Panc1 (cell line): ENCODE results near the gene SPDEF. TPM values are rescaled to one million over a fixed set of nuclear protein-coding genes. Genes with fewer than 3 reads are reported as not detected.

Source experiments
- ATAC-seq: fragments of 200-7000 bp; cut with Tn5 transposase; 2 replicates; pipeline ENCODE4 v1.9.1; 2020; ENCODE audit warnings: mild to moderate bottlenecking, moderate library complexity
- BruUV-seq: library from RNA; stranded (reverse); fragments of 400-500 nt; replicated peaks from 2 replicates; lab custom pipeline; 2021; lab: Mats Ljungman, UMichigan
- CTCF ChIA-PET: fragments of 300-600 bp; sonication (Branson Sonifier 250); formaldehyde crosslinking; loops from one replicate; lab custom pipeline; 2022; ENCODE audit warnings: antibody characterized with exemption; lab: Charles Lee
- POLR2A ChIA-PET: fragments of 300-600 bp; sonication (Branson Sonifier 250); formaldehyde crosslinking; loops from one replicate; lab custom pipeline; 2022; ENCODE audit warnings: antibody characterized with exemption; lab: Charles Lee
- DNase-seq: peaks from one replicate; pipeline ENCODE4 v3.0.0-alpha.2; 2010; ENCODE audit warnings: low read depth, low spot score
- H3K27ac ChIP-seq: 2 replicates; pipeline ENCODE4 v1.5.1; 2011; ENCODE audit warnings: mild to moderate bottlenecking, low read length, inconsistent platforms
- H3K27me3 ChIP-seq: fragments of 200-500 bp; sonication (Bioruptor generic); 2 replicates; pipeline ENCODE4 v1.6.0; 2014; ENCODE audit warnings: low read length, inconsistent platforms; ENCODE audit not compliant: control insufficient read depth, insufficient read depth
- H3K36me3 ChIP-seq: fragments of 200-500 bp; sonication (Bioruptor generic); 2 replicates; pipeline ENCODE4 v1.5.1; 2014; ENCODE audit warnings: inconsistent platforms, mild to moderate bottlenecking, low read length, moderate library complexity; ENCODE audit not compliant: control insufficient read depth, insufficient read depth
- H3K4me1 ChIP-seq: 2 replicates; pipeline ENCODE4 v1.5.1; 2011; ENCODE audit warnings: inconsistent platforms, mild to moderate bottlenecking, low read length, moderate library complexity; ENCODE audit not compliant: control insufficient read depth, insufficient read depth
- H3K4me3 ChIP-seq, 2 experiments: 2 replicates each; pipeline ENCODE4 v1.5.1; 2011 to 2012; ENCODE audit warnings: low read depth in 2 of 2, low read length in 2 of 2, mild to moderate bottlenecking in 2 of 2, inconsistent platforms in 1 of 2, moderate library complexity in 1 of 2
- H3K9me3 ChIP-seq: fragments of 200-500 bp; sonication (Bioruptor generic); 2 replicates; pipeline ENCODE4 v1.5.1; 2014; ENCODE audit warnings: low read depth, mild to moderate bottlenecking, inconsistent platforms, low read length, moderate library complexity; ENCODE audit not compliant: control insufficient read depth, insufficient read depth
- CTCF ChIP-seq: fragments of 450-650 bp; IDR thresholded peaks from 2 replicates; pipeline ENCODE4 v1.5.1; 2017; ENCODE audit warnings: mild to moderate bottlenecking
- POLR2AphosphoS5 ChIP-seq: IDR thresholded peaks from 2 replicates; pipeline ENCODE4 v1.6.1; 2012; ENCODE audit warnings: mild to moderate bottlenecking, low read depth, low read length, moderate library complexity
- SIN3A ChIP-seq: IDR thresholded peaks from 2 replicates; pipeline ENCODE4 v1.6.1; 2012; ENCODE audit warnings: low read depth, mild to moderate bottlenecking, low read length, moderate library complexity, borderline replicate concordance; ENCODE audit not compliant: insufficient read depth
- TCF7L2 ChIP-seq: IDR thresholded peaks from 2 replicates; pipeline ENCODE4 v1.6.1; 2011; ENCODE audit warnings: mild to moderate bottlenecking, low read depth, low read length, inconsistent platforms
- in situ Hi-C: cut with HindIII; loops from 2 replicates; pipeline ENCODE4 v1.10.0; 2016; ENCODE audit warnings: low sequenced_read_pairs, low pct_unique_long_range_greater_than_20kb
- intact Hi-C: fragments of 100-400 bp; cut with micrococcal nuclease; formaldehyde crosslinking; loops from one replicate; pipeline ENCODE4 v1.10.0; 2022; ENCODE audit not compliant: unreplicated experiment
- total RNA-seq: library from RNA; stranded (reverse); gene quantifications from one replicate; pipeline ENCODE4 v1.2.1, GENCODE V29; 2021; ENCODE audit not compliant: unreplicated experiment
- TF ChIP-seq, protein P1 (sequence below), 2 experiments: IDR thresholded peaks; 2 replicates each; pipeline ENCODE4 v1.6.1; 2011 to 2012; ENCODE audit warnings: low read depth in 2 of 2, control low read depth in 1 of 2, low read length in 1 of 2, mild to moderate bottlenecking in 1 of 2, moderate library complexity in 1 of 2; ENCODE audit not compliant: insufficient read depth in 1 of 2

The SPDEF gene
- total RNA-seq, 1 experiment from 2014 or later: 1.6 TPM

DNA sequence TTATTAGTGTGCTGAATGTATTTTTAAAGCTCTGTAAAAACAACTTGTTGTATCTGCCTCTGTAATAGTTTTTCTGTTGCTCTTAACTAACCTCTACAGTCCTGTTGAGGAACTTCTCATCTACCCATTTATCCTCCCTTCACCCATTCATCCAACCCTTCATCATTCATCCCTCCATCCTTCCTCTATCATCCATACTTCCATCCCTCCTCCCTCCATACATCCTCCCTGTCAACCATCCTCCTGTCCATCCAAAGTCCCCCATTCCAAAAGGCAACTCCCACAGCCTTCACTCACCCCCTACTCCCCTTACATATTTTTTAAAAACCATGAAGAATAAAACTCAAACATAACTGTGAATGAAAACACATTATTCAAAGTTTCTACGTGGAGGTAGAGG is 40.7 kb upstream of the SPDEF start:
- H3K36me3 ChIP-seq: no peaks in the 10 kb centered on the region
- TF ChIP-seq CTCF (no peak), SIN3A (no peak), TCF7L2 (no peak), POLR2AphosphoS5 (no peak)
- TF ChIP-seq, protein P1, sequence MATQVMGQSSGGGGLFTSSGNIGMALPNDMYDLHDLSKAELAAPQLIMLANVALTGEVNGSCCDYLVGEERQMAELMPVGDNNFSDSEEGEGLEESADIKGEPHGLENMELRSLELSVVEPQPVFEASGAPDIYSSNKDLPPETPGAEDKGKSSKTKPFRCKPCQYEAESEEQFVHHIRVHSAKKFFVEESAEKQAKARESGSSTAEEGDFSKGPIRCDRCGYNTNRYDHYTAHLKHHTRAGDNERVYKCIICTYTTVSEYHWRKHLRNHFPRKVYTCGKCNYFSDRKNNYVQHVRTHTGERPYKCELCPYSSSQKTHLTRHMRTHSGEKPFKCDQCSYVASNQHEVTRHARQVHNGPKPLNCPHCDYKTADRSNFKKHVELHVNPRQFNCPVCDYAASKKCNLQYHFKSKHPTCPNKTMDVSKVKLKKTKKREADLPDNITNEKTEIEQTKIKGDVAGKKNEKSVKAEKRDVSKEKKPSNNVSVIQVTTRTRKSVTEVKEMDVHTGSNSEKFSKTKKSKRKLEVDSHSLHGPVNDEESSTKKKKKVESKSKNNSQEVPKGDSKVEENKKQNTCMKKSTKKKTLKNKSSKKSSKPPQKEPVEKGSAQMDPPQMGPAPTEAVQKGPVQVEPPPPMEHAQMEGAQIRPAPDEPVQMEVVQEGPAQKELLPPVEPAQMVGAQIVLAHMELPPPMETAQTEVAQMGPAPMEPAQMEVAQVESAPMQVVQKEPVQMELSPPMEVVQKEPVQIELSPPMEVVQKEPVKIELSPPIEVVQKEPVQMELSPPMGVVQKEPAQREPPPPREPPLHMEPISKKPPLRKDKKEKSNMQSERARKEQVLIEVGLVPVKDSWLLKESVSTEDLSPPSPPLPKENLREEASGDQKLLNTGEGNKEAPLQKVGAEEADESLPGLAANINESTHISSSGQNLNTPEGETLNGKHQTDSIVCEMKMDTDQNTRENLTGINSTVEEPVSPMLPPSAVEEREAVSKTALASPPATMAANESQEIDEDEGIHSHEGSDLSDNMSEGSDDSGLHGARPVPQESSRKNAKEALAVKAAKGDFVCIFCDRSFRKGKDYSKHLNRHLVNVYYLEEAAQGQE (IDR thresholded peaks at IDR 0.05; ENCODE audit: insufficient read depth in 1 of 2, low read depth in 2 of 2, low read length in 1 of 2): no peak
- H3K4me3 ChIP-seq: no peak overlapping the region
- in situ Hi-C loops: no loop called here
- no TSS peak for BruUV-seq
- intact Hi-C loops: no loop called here
- no peaks in the 10 kb centered on the region for H3K9me3 ChIP-seq
- POLR2A ChIA-PET: no interaction called here
- H3K4me1 ChIP-seq: peaks cover 10% of the 10 kb centered on the region
- CTCF ChIA-PET: interaction anchor here (0.7 kb wide), 1 partner anchor 64 kb away, joined by 3 read pairs; no protein-coding TSS in a partner anchor
- DNase-seq (no peak), ATAC-seq (no peak)
- H3K27me3 ChIP-seq: no peaks in the 10 kb centered on the region
- no peak overlapping the region for H3K27ac ChIP-seq

DNA sequence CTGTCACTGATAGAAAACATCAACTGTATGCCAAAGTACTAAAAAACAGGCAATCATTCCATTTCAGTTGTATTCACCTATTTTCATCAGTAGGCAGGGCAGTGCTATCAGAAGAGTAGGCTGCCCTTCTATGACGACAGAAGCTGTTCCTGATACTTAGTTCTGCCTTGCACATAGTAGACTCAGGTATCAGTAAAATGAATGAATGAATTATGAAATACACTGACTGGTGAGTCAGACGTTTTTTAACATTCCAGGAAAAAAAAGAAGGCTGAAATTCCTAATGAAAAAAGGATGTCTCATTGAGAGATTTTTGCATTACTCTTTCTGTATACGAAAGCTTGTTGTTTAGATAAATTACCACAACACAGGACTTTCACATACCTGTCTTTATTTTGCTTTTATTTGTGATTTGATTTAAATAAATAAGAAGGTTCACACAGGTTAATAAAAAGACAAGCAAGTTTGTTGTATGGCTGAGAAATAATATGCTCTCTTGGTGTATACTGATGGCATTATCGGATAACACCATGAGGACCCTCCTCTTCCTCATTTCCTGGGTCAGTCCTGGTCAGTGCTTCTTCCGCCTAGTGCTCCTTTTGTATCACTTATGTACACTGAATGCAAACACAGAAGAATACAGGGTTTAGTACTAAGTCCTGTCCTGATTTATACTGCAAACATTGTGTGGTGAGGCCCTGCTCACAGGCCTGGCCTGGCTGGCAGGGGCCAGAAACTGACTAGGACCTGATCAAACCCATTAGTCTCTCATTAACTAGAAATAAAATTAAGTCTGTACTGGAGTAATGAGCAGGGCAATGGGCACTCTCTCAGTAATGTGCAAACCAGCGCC is 39.4 kb upstream of the SPDEF start:
- H3K27ac ChIP-seq: no peak overlapping the region
- CTCF ChIA-PET: interaction anchor here (1.3 kb wide), 1 partner anchor 135 kb away, joined by 3 read pairs; no protein-coding TSS in a partner anchor

More for the DNA sequence above, 39.4 kb upstream of the SPDEF start:
- Histone ChIP-seq H3K4me1 (peaks cover 10% of the 10 kb centered on the region), H3K9me3 (no peaks in the 10 kb centered on the region), H3K36me3 (no peaks in the 10 kb centered on the region; the same call in 1 of the 2 replicates), H3K4me3 (no peak overlapping the region), H3K27me3 (no peaks in the 10 kb centered on the region)
- intact Hi-C loops: no loop called here
- DNase-seq (no peak), ATAC-seq (no peak)
- POLR2A ChIA-PET: interaction anchor here (0.6 to 0.7 kb wide), 2 partner anchors 39 to 753 kb away, joined by 3 to 4 read pairs; no protein-coding TSS in a partner anchor
- no TSS peak for BruUV-seq
- TF ChIP-seq TCF7L2 (no peak), CTCF (no peak), SIN3A (no peak), POLR2AphosphoS5 (no peak)
- TF ChIP-seq, protein P1 (IDR thresholded peaks at IDR 0.05; ENCODE audit: insufficient read depth in 1 of 2, low read depth in 2 of 2, low read length in 1 of 2): no peak
- in situ Hi-C loops: no loop called here
